HL-60 (cell line): ENCODE measurements around the gene ASF1A.

Source experiments
- GABPA ChIP-seq: IDR thresholded peaks from 2 replicates; pipeline ENCODE4 v1.6.1; 2012; ENCODE audit warnings: low read depth
- POLR2AphosphoS5 ChIP-seq: IDR thresholded peaks from 2 replicates; pipeline ENCODE4 v1.6.1; 2012; ENCODE audit warnings: low read depth
- TF ChIP-seq, protein P1 (sequence below): IDR thresholded peaks from one replicate; pipeline ENCODE4 v1.5.1; 2011; ENCODE audit warnings: low read length, control low read depth, inconsistent platforms; ENCODE audit not compliant: insufficient read depth

DNA sequence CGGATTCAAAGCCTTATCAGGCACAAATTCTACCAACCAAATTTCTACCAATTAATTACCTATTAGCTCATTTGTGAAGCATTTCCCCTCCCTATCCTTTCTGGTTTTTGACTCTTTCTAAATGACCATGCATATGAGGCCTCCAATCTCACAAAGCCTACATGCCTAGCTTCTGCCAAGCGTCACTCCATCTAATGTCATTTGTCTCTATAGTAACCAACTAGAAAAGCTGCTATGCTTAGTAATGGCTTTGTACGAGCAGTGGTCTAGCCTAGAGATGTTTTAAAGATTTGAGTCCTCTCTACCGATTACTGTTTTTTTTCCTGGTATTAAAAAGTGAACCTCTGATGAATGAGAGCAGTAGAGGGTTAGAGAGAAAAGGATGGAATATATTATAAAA is 4.8 kb upstream of the ASF1A start:
- TF ChIP-seq, protein P1, sequence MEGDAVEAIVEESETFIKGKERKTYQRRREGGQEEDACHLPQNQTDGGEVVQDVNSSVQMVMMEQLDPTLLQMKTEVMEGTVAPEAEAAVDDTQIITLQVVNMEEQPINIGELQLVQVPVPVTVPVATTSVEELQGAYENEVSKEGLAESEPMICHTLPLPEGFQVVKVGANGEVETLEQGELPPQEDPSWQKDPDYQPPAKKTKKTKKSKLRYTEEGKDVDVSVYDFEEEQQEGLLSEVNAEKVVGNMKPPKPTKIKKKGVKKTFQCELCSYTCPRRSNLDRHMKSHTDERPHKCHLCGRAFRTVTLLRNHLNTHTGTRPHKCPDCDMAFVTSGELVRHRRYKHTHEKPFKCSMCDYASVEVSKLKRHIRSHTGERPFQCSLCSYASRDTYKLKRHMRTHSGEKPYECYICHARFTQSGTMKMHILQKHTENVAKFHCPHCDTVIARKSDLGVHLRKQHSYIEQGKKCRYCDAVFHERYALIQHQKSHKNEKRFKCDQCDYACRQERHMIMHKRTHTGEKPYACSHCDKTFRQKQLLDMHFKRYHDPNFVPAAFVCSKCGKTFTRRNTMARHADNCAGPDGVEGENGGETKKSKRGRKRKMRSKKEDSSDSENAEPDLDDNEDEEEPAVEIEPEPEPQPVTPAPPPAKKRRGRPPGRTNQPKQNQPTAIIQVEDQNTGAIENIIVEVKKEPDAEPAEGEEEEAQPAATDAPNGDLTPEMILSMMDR, result no peak
- TF ChIP-seq POLR2AphosphoS5 (no peak), GABPA (no peak)
